Stimulated activated naive CD4-positive, alpha-beta T cell (primary cell): Measurements from ENCODE around the gene EVX1.

Source experiments
- DNase-seq, 6 experiments: peaks; one replicate each; lab custom pipeline; 2025; lab: John Stamatoyannopoulos, UW

The EVX1 gene

GRCh38 chr7:27242555-27243339, at the start of gene EVX1:
EVX1 (plus strand) TSS chr7:27242802; CDS start chr7:27243031, 229 bp downstream.
- peak in 4 of 6 experiments; percentile 21 to 52 (median 34) for DNase-seq

GRCh38 chr7:27193335-27194001, 49.1 kb upstream of the EVX1 start:
- DNase-seq: no peak

DNA sequence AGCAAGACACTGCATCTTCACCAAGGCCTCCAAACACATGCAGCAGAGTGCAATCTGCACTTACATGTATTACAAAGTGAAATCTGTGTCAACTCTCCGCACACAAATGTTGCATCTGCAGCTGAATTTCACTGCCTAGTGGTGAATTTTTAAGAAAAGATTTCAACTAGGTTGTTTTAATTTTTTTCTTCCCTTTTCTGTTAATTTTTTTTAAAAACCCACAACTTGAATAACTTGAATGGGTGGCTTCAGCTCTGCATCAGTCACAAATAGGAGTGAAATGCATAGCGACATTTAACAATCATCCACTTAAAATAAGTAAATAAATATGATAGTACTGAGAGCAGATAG, 48.6 kb upstream of the EVX1 start:
- no peak for DNase-seq

- no peak for DNase-seq
Observed at GRCh38 chr7:27194686-27195379, 47.8 kb upstream of the EVX1 start.

GRCh38 chr7:27196287-27196767, 46.3 kb upstream of the EVX1 start:
- peak; percentile 46 to 82 (median 76) for DNase-seq

DNA sequence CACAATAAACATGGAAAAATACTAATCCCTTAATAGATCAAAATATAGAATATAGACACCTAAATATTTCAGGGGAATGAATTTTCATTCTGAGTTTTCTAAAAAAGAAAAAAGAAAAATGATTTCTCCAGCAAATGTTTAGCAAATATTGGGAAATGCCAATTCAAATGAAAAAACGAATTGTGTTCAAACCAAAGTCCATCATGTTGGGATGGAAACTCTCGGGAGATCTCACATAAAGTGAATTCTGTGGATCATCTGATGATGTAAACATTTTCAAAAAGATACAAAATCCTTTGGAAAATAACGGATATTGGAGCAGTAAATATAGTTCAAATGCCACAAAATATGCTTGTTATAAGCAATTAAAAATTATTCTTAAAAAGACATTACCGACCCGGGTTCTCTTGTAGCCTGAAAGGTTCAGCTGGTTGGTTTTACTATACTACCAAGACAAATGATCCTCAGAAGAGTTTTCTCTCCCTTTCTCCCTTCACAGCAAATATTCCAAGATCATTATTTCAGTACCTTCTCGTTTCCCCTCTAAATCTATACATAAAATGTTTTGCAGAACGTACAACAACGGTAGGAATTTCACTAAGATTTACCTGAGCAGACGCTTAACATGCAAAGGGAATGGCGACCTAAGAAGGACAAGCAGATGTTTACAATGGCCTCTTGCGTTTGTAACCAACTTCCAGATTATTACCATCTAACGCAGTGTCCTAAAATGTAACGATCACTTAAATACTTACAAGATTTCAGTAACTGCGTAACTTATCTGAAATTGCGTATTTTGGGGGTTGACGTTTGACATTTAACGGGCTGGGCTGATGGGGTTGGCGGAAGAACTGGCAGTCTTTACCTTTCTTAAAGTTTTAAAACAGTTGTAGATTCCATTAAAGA, 45.2 kb upstream of the EVX1 start:
- no peak for DNase-seq

GRCh38 chr7:27198138-27198841, 44.3 kb upstream of the EVX1 start:
- DNase-seq: no peak

DNA sequence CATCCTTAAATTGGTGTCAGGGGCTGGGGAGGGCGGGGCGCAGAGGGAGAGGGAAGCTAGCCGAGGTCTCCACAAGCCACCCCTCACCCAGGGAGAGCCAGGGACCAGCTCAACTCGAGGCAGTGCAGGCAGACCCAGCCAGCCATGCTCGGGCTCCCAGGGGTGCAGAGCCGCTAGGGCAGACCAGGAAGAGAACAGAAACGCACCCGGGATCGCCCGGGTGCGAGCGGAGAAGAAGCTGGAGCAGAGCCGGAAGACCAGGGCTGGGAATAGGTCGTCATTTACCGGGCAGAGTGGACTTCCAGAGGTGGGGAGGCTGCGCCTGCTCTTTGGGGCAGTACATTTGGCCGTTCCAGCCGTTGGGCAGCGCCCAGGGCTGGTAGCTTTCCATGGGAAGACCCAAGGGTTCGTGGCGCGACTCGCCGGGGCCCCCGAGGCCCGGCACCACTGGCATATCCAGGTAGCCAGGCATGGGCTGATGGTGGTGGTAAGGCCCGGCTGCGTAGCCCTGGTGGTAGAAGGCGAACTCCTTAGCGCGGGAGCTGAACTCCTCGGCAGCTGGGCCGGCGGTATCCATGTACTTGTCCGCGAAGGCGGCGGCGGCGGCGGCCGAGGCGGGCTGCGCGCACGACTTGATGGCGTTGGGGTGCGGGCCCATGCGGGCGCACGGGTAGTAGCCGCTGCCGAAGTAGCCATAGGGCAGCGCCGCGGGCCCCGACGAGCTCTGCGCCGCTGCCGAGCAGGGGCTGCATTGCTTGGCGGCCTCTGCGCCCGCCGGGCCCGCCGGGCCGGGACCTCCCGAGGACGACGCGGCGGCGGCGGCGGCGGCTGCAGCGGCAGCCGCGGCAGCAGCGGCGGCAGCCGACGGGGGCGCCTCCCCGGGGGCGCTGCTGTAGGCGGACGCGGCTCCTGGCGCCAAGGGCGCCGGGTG, 43.5 kb upstream of the EVX1 start:
- no peak for DNase-seq

DNA sequence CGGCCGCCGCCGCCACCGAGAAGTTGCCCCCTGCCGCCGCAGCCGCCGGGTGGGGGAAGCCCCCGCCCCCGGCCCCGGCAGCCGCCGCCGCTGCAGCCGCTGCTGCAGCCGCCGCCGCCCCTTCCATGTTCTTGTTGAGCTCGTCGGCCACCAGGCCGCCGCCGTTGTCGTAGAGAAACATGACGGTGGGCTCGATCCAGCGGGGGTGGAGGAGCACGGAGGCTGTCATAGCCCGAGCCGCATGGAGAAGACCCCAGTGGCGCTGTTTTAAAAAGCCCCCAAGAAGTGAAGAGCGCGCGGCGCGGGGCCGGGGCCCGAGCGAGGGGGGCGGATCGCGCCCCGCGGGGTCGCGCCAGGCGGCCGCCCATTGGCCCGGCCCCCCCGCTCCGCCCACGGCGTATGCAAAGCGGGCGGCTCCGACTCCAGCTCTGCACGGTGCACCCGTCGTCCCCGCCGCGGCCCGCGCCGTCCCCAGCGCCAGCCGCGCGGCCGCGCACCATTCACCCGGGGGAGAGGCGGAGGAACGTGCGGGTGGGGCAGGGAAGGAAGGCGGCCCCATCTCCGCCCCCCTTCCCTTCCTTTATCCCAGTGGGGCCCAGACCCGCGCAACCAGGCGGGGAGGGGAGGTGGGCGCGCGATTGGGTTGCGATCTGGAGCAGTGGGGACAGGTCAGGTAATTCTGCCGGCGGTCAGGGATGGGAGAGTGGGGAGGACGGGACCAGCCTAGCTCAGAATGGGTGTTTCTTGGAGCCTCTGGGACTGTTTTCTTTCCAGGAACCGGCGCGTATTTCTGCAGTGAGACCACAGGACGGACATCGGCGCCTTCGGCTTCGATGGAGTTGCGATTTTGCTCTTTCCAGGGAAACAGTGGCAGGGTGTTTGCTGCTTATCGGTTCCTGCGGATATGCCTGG, 42.5 kb upstream of the EVX1 start, which contains the start of gene HOXA13:
Gene HOXA13 (minus strand): TSS at position 243 of the 912 bp plus-strand sequence. CDS start 14 bp downstream, at position 229.
- no peak for DNase-seq

DNA sequence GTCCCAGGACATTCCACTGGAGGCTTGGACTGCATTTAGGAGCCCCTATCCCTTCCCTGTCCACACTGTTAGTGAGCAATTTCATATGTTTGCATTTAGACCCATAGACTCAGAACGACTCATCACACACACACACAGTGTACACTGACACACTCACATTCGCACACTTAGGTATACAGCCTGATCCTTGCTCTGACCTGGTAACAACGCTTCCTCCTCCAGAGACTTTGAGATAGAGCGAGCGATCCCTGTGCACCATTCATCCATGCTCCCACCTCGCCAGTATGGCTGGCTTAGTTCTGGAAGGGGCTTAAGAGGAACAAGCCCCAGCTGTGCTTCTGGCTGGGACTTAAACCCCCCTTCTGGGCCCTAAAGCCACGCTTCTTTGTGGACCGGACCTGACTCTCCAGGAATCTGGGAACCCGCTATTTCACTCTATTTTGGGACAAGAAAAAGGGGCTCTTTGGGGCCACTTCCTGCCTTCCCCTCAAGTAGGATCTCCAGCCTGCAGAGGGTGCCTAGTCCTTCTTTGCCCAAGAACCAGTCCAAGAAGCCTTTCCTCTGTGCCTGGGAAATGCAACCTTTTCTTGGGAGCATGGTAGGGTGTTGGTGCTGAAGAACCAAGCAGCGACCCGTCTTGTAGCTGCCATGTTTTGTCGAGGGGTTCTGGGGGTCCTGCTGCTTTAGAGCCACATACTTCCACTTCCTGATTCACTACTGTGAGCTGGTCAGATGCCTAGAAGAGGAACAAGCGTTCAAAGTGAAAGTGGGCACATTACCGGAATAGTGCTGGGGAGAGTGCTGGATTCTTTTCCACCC, 41.6 kb upstream of the EVX1 start:
- no peak for DNase-seq

DNA sequence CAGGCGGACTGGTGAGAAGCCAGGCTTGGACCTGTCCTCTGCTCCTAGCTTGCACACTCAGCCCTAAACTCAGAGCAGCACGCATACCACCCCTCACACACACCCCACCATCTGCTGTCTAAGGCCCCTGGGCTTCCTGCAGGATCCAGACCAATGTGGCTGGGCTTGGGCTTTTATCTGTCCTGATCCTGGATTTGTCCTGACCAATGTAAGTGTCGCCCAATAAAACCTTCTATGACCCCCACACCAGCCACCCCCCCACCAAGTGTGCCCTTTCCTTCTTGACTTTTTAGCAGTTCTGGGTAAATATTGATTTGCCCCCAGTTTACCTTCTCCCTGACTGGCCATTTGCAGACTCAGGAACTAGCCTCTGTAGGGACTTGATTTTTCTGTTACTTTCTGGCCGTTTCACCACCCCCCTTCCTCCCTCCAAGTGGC, 41.0 kb upstream of the EVX1 start:
- DNase-seq: no peak

DNA sequence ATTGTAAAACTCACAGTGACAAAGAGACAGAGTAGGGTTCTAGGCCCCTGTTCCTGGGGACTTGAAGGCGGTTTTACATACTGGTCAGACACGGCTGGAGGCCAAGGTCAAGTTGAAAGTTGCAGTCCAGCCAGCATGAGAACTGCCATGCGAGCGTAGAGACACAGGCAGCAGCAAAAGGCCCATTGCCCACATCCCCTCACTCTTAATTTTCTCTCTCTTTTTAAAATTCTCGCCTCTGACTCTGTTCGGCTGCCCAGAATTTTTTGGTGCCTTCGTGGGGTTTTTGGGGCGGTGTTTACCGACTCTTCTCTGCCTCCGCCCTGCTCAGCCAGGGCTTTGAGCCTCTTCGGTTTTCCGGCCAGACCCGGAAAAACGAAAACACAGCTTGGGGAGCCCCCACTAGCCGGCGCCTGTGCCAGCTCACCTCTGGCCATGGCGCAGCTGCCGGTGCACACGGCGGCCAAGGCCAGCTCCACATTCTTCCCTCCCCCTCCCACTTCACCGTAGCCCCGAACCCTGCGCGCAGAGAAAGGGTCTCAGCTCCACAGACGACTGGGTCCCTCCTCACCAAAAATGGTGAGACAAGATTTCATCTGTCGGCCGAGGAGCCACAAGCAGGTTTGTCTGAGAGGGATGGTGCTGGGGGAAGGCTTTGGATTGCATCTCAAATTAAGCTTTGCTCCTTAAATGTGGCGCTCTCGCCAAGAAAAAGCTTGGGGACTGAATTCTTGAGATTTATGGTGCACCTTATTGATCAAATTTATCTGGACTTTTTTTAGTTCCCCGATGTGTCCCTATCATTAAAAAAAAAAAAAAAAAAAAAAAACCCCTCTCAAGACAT, 40.4 kb upstream of the EVX1 start:
- no peak for DNase-seq

DNA sequence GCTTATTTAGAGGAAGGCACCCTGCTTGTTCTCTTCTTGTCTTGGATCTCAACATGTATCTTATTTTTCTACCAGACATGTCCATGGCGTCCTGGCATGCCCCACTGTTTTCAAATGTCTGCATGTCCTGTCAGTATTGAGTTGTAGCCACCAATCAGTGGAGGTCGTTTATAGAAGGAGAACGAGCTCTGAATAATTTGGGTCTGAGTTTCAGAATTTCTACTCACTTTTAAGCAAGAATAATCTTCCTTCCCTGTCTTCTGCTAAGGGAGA, 39.8 kb upstream of the EVX1 start:
- DNase-seq: no peak

- DNase-seq: no peak
Observed at GRCh38 chr7:27203365-27203953, 39.1 kb upstream of the EVX1 start.

DNA sequence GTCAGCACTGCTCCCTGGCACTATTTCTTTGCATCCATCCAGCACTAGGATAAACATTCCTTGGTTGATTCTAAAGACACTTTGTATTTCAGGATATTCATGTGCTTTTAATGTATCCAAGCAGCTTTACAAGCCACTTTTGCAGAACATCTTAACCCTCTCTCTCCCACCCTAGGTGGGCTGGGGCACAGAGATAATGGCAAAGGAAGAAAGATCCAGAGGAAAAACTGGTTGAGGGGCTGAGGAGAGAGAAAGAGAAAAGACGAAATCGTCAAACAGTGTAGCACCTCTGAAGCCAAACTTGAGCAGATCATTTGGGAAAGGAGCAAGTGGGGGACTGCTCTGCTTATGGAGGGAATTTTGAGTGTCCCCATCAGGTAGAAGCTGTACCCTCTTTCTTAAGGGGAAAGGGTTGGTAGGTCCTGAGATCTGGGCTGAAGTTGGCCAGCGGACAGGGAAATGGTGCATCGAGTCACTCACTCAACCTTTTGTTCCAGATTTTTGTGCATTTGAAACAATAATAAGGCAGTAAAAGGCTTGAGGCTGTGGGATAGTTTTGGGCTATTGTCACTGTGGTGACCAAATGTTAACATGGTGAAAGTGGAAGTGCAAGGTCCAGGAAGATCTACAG, 38.5 kb upstream of the EVX1 start:
- DNase-seq: no peak

- DNase-seq: no peak
Observed at GRCh38 chr7:27204851-27205322, 37.7 kb upstream of the EVX1 start.
